Transverse colon (tissue), 4 donors: ENCODE measurements around the gene TMEM134.

Experiments used
- CTCF ChIP-seq, 5 experiments: fragments of 200-600 bp in 3 of 5; fragments of 450-650 bp in 2 of 5; sonication (generic) in 3 of 5; IDR thresholded peaks; 1 replicate in 2 of 5; 2 replicates in 3 of 5; pipeline ENCODE4 v1.5.1; 2016 to 2017; ENCODE audit warnings: antibody characterized with exemption in 5 of 5, inconsistent platforms in 3 of 5, mild to moderate bottlenecking in 2 of 5, moderate library complexity in 1 of 5
- EP300 ChIP-seq: sonication (generic); formaldehyde crosslinking; IDR thresholded peaks from one replicate; pipeline ENCODE4 v1.6.1; 2017; ENCODE audit warnings: antibody characterized with exemption, low read depth
- POLR2A ChIP-seq: fragments of 450-650 bp; IDR thresholded peaks from one replicate; pipeline ENCODE4 v1.6.1; 2016; ENCODE audit warnings: antibody characterized with exemption, mild to moderate bottlenecking, moderate library complexity
- POLR2AphosphoS5 ChIP-seq, 3 donors: sonication (generic); formaldehyde crosslinking; IDR thresholded peaks; one replicate each; pipeline ENCODE4 v1.6.1; 2016; ENCODE audit warnings: antibody characterized with exemption in 3 of 3

GRCh38 chr11:67489203-67489884 lies 20.3 kb upstream of the TMEM134 start:
- no peak for TF ChIP-seq CTCF (IDR thresholded peaks at IDR 0.05)
- TF ChIP-seq POLR2A, result no peak
- TF ChIP-seq EP300, result no peak
- no peak for TF ChIP-seq POLR2AphosphoS5 (IDR thresholded peaks at IDR 0.05)
